B cell (primary cell): Measurements from ENCODE around the gene JAK2. TPM values are rescaled to one million over a fixed set of nuclear protein-coding genes. Genes with fewer than 3 reads are reported as not detected.

Experiments
- ATAC-seq: fragments of 200-7000 bp; cut with Tn5 transposase; one replicate; pipeline ENCODE4 v1.10.0; 2021; ENCODE audit warnings: low read depth, mild to moderate bottlenecking, moderate number of reproducible peaks, moderate library complexity
- CTCF ChIA-PET: fragments of 350-600 bp; sonication (Branson Sonifier 250); formaldehyde crosslinking; loops from one replicate; lab custom pipeline; 2021; ENCODE audit warnings: antibody characterized with exemption, inconsistent platforms; lab: Charles Lee
- POLR2A ChIA-PET: fragments of 350-600 bp; sonication (Branson Sonifier 250); formaldehyde crosslinking; loops from one replicate; lab custom pipeline; 2021; ENCODE audit warnings: antibody characterized with exemption; lab: Charles Lee
- DNase-seq: peaks from one replicate; pipeline ENCODE4 v3.0.0; 2013
- H2AFZ ChIP-seq: 2 replicates; pipeline ENCODE4 v1.6.1; 2012; ENCODE audit warnings: mild to moderate bottlenecking, low read depth, low read length; ENCODE audit not compliant: insufficient read depth, poor library complexity, severe bottlenecking
- H3K27ac ChIP-seq, 2 donors: 1 replicate in 1 of 2; 2 replicates in 1 of 2; pipeline ENCODE4 v1.5.1; 2012 to 2013; ENCODE audit warnings: low read length in 2 of 2, mild to moderate bottlenecking in 2 of 2, moderate library complexity in 1 of 2
- H3K27me3 ChIP-seq, 4 experiments: fragments of 200-600 bp in 1 of 4; sonication (generic) in 1 of 4; replicated peaks in 1 of 4; 1 replicate in 2 of 4; 2 replicates in 2 of 4; pipeline versions ENCODE4 v1.6.1 to v1.7.0; 2013 to 2016; ENCODE audit warnings: low read length in 3 of 4, mild to moderate bottlenecking in 2 of 4, mixed read lengths in 1 of 4, moderate library complexity in 1 of 4; ENCODE audit not compliant: insufficient read depth in 4 of 4, control insufficient read depth in 3 of 4; ENCODE audit errors: control extremely low read depth in 1 of 4
- H3K36me3 ChIP-seq, 2 experiments: replicated peaks in 1 of 2; 1 replicate in 1 of 2; 2 replicates in 1 of 2; pipeline versions ENCODE4 v1.6.1 to v1.7.1; 2013; ENCODE audit warnings: low read length in 1 of 2; ENCODE audit not compliant: insufficient read depth in 2 of 2, control insufficient read depth in 1 of 2; ENCODE audit errors: control extremely low read depth in 1 of 2, extremely low read depth in 1 of 2
- H3K4me1 ChIP-seq, 2 donors: fragments of 200-600 bp in 1 of 2; sonication (generic) in 1 of 2; 1 replicate in 1 of 2; 2 replicates in 1 of 2; pipeline versions ENCODE4 v1.5.1 to v1.6.1; 2013 to 2017; ENCODE audit warnings: low read length in 2 of 2; ENCODE audit not compliant: control insufficient read depth in 2 of 2, insufficient read depth in 2 of 2
- H3K4me2 ChIP-seq: replicated peaks from 2 replicates; pipeline ENCODE3; 2012; ENCODE audit warnings: mild to moderate bottlenecking, low read depth, low read length; ENCODE audit not compliant: poor library complexity, severe bottlenecking
- H3K4me3 ChIP-seq, 5 experiments: fragments of 200-600 bp in 1 of 5; sonication (generic) in 1 of 5; 1 replicate in 3 of 5; 2 replicates in 2 of 5; pipeline versions ENCODE4 v1.5.1 to v1.7.0; 2011 to 2016; ENCODE audit warnings: low read length in 4 of 5, mild to moderate bottlenecking in 4 of 5, low read depth in 2 of 5, control low read depth in 1 of 5, moderate library complexity in 1 of 5; ENCODE audit not compliant: insufficient read depth in 1 of 5; ENCODE audit errors: control extremely low read depth in 1 of 5, extremely low read depth in 1 of 5
- H3K79me2 ChIP-seq: fragments of 200-600 bp; sonication (generic); one replicate; pipeline ENCODE4 v1.6.0; 2016; ENCODE audit warnings: low read length; ENCODE audit not compliant: control insufficient read depth, insufficient read depth
- H3K9ac ChIP-seq: fragments of 200-600 bp; sonication (generic); 2 replicates; pipeline ENCODE4 v1.6.1; 2017; ENCODE audit warnings: mild to moderate bottlenecking, low read length, moderate library complexity
- H3K9me3 ChIP-seq, 3 donors: one replicate each; pipeline versions ENCODE4 v1.6.1 to v1.7.1; 2013; ENCODE audit warnings: low read length in 2 of 3; ENCODE audit not compliant: control insufficient read depth in 2 of 3, insufficient read depth in 1 of 3; ENCODE audit errors: control extremely low read depth in 1 of 3
- H4K20me1 ChIP-seq: 2 replicates; pipeline ENCODE4 v1.6.0; 2012; ENCODE audit warnings: mild to moderate bottlenecking, low read length; ENCODE audit not compliant: insufficient read depth, control insufficient read depth, poor library complexity, severe bottlenecking
- H3K27ac Mint-ChIP-seq: one replicate; pipeline ENCODE4 v1.8.0; 2021; ENCODE audit warnings: mixed read lengths
- H3K27me3 Mint-ChIP-seq: one replicate; pipeline ENCODE4 v1.8.0; 2021; ENCODE audit warnings: mixed read lengths
- H3K4me1 Mint-ChIP-seq: one replicate; pipeline ENCODE4 v1.8.0; 2021; ENCODE audit warnings: mixed read lengths
- H3K4me3 Mint-ChIP-seq: one replicate; pipeline ENCODE4 v1.8.0; 2021; ENCODE audit warnings: mixed read lengths
- H3K9me3 Mint-ChIP-seq: one replicate; pipeline ENCODE4 v1.8.0; 2022; ENCODE audit warnings: mixed read lengths; ENCODE audit not compliant: insufficient read depth
- EZH2 ChIP-seq: IDR thresholded peaks from 2 replicates; pipeline ENCODE4 v1.6.1; 2012; ENCODE audit warnings: borderline replicate concordance, low read depth, mild to moderate bottlenecking, moderate library complexity, low read length; ENCODE audit not compliant: insufficient read depth, poor library complexity, severe bottlenecking
- WGBS: methylation state at CpG from one replicate; pipeline ENCODE4 v1.1.5; 2013; ENCODE audit warnings: missing lambda C conversion rate; ENCODE audit not compliant: insufficient coverage; 5-methylcytosine and 5-hydroxymethylcytosine counted together
- intact Hi-C: fragments of 100-400 bp; cut with micrococcal nuclease; formaldehyde crosslinking; loops from one replicate; pipeline ENCODE4 v1.10.0; 2022
- polyA plus RNA-seq: library from polyadenylated mRNA; depleted of rRNA; stranded (reverse); fragments of >200 nt; gene quantifications from 2 replicates; pipeline ENCODE4 v1.2.3, GENCODE V29; 2012
- total RNA-seq, 2 donors: library from RNA; stranded (reverse); fragments of 120-200 nt in 1 of 2; gene quantifications; 1 replicate in 1 of 2; 2 replicates in 1 of 2; pipeline versions ENCODE4 v1.2.3 to v1.2.4, GENCODE V29; 2013 to 2022
- TF ChIP-seq, protein P1 (sequence below): fragments of 200-600 bp; IDR thresholded peaks from one replicate; pipeline ENCODE4 v1.8.0; 2022; ENCODE audit warnings: antibody characterized with exemption, mild to moderate bottlenecking

Gene JAK2
- total and polyA plus RNA-seq, 2 donors (not counting 1 experiment from before 2014, with no cell fraction given): 8.0 to 24.6 TPM

DNA sequence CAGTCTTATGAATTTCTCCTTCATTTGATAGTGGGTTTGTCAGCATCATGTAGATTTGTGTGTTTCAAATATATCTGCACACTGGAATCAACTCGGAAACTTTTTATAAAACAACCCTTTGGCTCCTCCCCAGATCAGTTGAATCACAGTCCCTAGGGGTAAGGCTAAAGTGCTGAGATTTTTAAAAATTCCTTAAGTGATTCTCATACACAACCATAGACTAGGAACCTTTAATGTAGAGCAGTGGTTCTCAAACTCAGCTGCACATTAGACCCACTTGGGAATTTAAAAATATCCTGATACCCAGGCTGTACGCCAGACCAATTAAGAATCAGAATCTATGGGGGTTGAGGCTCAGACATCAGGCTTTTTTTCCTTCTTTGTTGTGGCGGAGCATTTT, 17.5 kb upstream of the JAK2 start:
- no peak for ATAC-seq
- Histone ChIP-seq H3K4me2 (no peak overlapping the region), H4K20me1 (no peaks in the 10 kb centered on the region), H3K79me2 (no peaks in the 10 kb centered on the region), H3K27me3 (no peaks in the 10 kb centered on the region), H3K36me3 (no peaks in the 10 kb centered on the region), H3K27ac (no peak overlapping the region), H3K4me1 (peaks cover 26 to 27% of the 10 kb centered on the region in 2 donors), H3K9me3 (peaks cover 0 to 18% (median 1%) of the 10 kb centered on the region in 3 donors), H3K4me3 (no peak overlapping the region), H2AFZ (no peak overlapping the region), H3K9ac (no peak overlapping the region)
- Mint-ChIP-seq H3K27ac (no peak overlapping the region), H3K9me3 (peaks cover 10% of the 10 kb centered on the region), H3K27me3 (no peaks in the 10 kb centered on the region), H3K4me1 (peaks cover 21% of the 10 kb centered on the region), H3K4me3 (no peak overlapping the region)
- ChIA-PET POLR2A (interaction anchor here (0.6 kb wide), 1 partner anchor 26 kb away, joined by 11 read pairs; no protein-coding TSS in a partner anchor), CTCF (no interaction called here)
- no peak for DNase-seq
- 80% methylated on average over 1 of the region's 3 CpGs for WGBS
- intact Hi-C loops: no loop called here
- TF ChIP-seq, protein P1, sequence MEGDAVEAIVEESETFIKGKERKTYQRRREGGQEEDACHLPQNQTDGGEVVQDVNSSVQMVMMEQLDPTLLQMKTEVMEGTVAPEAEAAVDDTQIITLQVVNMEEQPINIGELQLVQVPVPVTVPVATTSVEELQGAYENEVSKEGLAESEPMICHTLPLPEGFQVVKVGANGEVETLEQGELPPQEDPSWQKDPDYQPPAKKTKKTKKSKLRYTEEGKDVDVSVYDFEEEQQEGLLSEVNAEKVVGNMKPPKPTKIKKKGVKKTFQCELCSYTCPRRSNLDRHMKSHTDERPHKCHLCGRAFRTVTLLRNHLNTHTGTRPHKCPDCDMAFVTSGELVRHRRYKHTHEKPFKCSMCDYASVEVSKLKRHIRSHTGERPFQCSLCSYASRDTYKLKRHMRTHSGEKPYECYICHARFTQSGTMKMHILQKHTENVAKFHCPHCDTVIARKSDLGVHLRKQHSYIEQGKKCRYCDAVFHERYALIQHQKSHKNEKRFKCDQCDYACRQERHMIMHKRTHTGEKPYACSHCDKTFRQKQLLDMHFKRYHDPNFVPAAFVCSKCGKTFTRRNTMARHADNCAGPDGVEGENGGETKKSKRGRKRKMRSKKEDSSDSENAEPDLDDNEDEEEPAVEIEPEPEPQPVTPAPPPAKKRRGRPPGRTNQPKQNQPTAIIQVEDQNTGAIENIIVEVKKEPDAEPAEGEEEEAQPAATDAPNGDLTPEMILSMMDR: no peak
- no peak for TF ChIP-seq EZH2

DNA sequence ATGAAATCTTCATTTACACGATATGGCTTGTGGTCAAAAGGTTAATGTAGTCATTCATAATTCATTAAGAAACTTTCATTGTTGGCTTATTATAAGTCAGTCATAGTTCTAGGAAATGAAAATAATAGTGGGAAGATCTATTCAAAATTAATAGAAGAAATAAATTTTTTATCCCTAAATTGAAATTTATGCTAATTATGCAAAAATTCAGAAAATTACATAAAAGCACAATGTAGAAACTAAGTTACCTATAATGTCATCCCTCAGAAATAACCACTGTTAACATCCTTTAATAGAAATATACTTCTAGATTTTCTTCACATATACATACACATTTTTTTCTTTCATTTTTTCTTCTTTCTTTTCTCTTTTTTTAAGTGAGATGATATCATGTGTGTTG, 15.9 kb upstream of the JAK2 start:
- TF ChIP-seq EZH2: no peak
- TF ChIP-seq, protein P1: no peak
- H3K4me3 Mint-ChIP-seq: no peak overlapping the region
- H3K4me1 Mint-ChIP-seq: peaks cover 21% of the 10 kb centered on the region
- Histone ChIP-seq H3K4me3 (no peak overlapping the region), H2AFZ (no peak overlapping the region), H3K4me2 (no peak overlapping the region), H3K36me3 (no peaks in the 10 kb centered on the region), H4K20me1 (no peaks in the 10 kb centered on the region), H3K9me3 (peaks cover 0 to 2% (median 0%) of the 10 kb centered on the region in 3 donors), H3K79me2 (no peaks in the 10 kb centered on the region), H3K27me3 (no peaks in the 10 kb centered on the region), H3K4me1 (peaks cover 26 to 27% of the 10 kb centered on the region in 2 donors), H3K9ac (no peak overlapping the region), H3K27ac (no peak overlapping the region)
- no peak overlapping the region for H3K27ac Mint-ChIP-seq
- intact Hi-C loops: no loop called here
- DNase-seq (no peak), ATAC-seq (no peak)
- H3K27me3 Mint-ChIP-seq: no peaks in the 10 kb centered on the region
- CTCF ChIA-PET: no interaction called here
- POLR2A ChIA-PET: no interaction called here
- H3K9me3 Mint-ChIP-seq: no peaks in the 10 kb centered on the region
- no CpG with 5 or more reads among the region's 1 CpG for WGBS
